ENCODE data around the gene C9orf40.

C9orf40 gene

GRCh38 chr9:74935008-74935407 is 17.7 kb downstream of the C9orf40 start:
- no peak for FAIRE-seq

GRCh38 chr9:74921737-74922136 is 31.0 kb downstream of the C9orf40 start:
- no peak for FAIRE-seq

GRCh38 chr9:74920944-74921626 is 31.6 kb downstream of the C9orf40 start:
- no peak for FAIRE-seq

- no peak for FAIRE-seq
Measured at GRCh38 chr9:74910036-74910435, 42.7 kb downstream of the C9orf40 start.

- FAIRE-seq, result no peak
Measured at GRCh38 chr9:74908665-74909064, 44.0 kb downstream of the C9orf40 start.

GRCh38 chr9:74907085-74907484 is 45.6 kb downstream of the C9orf40 start:
- no peak for FAIRE-seq

- no peak for FAIRE-seq
Measured at GRCh38 chr9:74901001-74901400, 51.7 kb downstream of the C9orf40 start.

All from TTC549 (cell line).